Left kidney (tissue), 2 donors: ENCODE measurements around the gene LYST. TPM values are rescaled to one million over a fixed set of nuclear protein-coding genes. Genes with fewer than 3 reads are reported as not detected.
A peak's percentile ranks its signal among the peaks of the same experiment; 100 is the strongest.
"Not testable (repeated sequence)": the region's sequence is repeated elsewhere in the genome, so short reads cannot be mapped to it uniquely, and the experiment has no call there.

ENCODE experiments used
- DNase-seq: peaks from one replicate; pipeline ENCODE4 v3.0.0-alpha.2; 2013
- polyA plus RNA-seq: library from polyadenylated mRNA; unstranded; fragments of 120-200 nt; gene quantifications from one replicate; pipeline ENCODE4 v1.2.1, GENCODE V29; 2013; ENCODE audit not compliant: insufficient read length

Gene LYST
- polyA plus RNA-seq, 1 donor = 13.9 TPM

- DNase-seq = no peak
Measured at GRCh38 chr1:235657747-235658526, 208.8 kb downstream of the LYST start.

- no peak for DNase-seq
Measured at GRCh38 chr1:235657269-235657668, 209.4 kb downstream of the LYST start.

- no peak for DNase-seq
Measured at GRCh38 chr1:235652364-235652763, 214.3 kb downstream of the LYST start.

GRCh38 chr1:235651170-235651806, 215.4 kb downstream of the LYST start:
- DNase-seq = no peak

- DNase-seq = no peak
Measured at GRCh38 chr1:235650341-235651169, 216.2 kb downstream of the LYST start.

- DNase-seq = no peak
Measured at GRCh38 chr1:235649368-235650163, 217.1 kb downstream of the LYST start, which contains the start of gene GNG4. TSS of gene GNG4 (minus strand) at chr1:235649784. CDS start at chr1:235583838, 65,946 bp downstream.

GRCh38 chr1:235648954-235649367, 217.7 kb downstream of the LYST start:
- peak; percentile 74 for DNase-seq

- DNase-seq = peak; percentile 35
Measured at GRCh38 chr1:235648407-235648907, 218.2 kb downstream of the LYST start.

- not testable (repeated sequence) for DNase-seq
Measured at GRCh38 chr1:235647537-235647936, 219.2 kb downstream of the LYST start.

GRCh38 chr1:235646463-235646862, 220.2 kb downstream of the LYST start:
- DNase-seq = no peak

GRCh38 chr1:235644693-235645305, 221.9 kb downstream of the LYST start:
- no peak for DNase-seq

- DNase-seq = no peak
Measured at GRCh38 chr1:235643837-235644692, 222.6 kb downstream of the LYST start.

GRCh38 chr1:235642943-235643371, 223.7 kb downstream of the LYST start:
- DNase-seq = no peak

- DNase-seq = no peak
Measured at GRCh38 chr1:235642011-235642942, 224.4 kb downstream of the LYST start.

GRCh38 chr1:235640580-235640979, 226.1 kb downstream of the LYST start:
- no peak for DNase-seq

- no peak for DNase-seq
Measured at GRCh38 chr1:235639226-235640205, 227.2 kb downstream of the LYST start.

- not testable (repeated sequence) for DNase-seq
Measured at GRCh38 chr1:235638612-235639011, 228.1 kb downstream of the LYST start.
